Transverse colon (tissue), 4 donors: ENCODE results near the gene BTBD2. TPM values are rescaled to one million over a fixed set of nuclear protein-coding genes. Genes with fewer than 3 reads are reported as not detected.

Source experiments
- DNase-seq: peaks from one replicate; pipeline ENCODE4 v3.0.0-alpha.2; 2019
- H3K27ac ChIP-seq, 4 donors: fragments of 200-600 bp; sonication (generic); 2 replicates each; pipeline ENCODE4 v1.5.1; 2016 to 2018; ENCODE audit warnings: inconsistent platforms in 4 of 4
- H3K27me3 ChIP-seq: fragments of 200-600 bp; sonication (generic); 2 replicates; pipeline ENCODE4 v1.5.1; 2017; ENCODE audit warnings: inconsistent platforms
- H3K36me3 ChIP-seq, 4 donors: fragments of 200-600 bp; sonication (generic); 2 replicates each; pipeline ENCODE4 v1.5.1; 2017 to 2019; ENCODE audit warnings: inconsistent platforms in 4 of 4
- H3K4me1 ChIP-seq, 4 donors: fragments of 200-600 bp; sonication (generic); 2 replicates each; pipeline ENCODE4 v1.5.1; 2017 to 2020; ENCODE audit warnings: inconsistent platforms in 4 of 4
- H3K4me3 ChIP-seq, 4 donors: fragments of 200-600 bp; sonication (generic); 1 replicate in 1 of 4; 2 replicates in 3 of 4; pipeline versions ENCODE4 v1.5.1 to v1.6.1; 2017 to 2019; ENCODE audit warnings: inconsistent platforms in 4 of 4
- H3K9me3 ChIP-seq, 2 donors: fragments of 200-600 bp; sonication (generic); 2 replicates each; pipeline ENCODE4 v1.5.1; 2017 to 2019; ENCODE audit warnings: inconsistent platforms in 2 of 2
- CTCF ChIP-seq, 5 experiments: fragments of 200-600 bp in 3 of 5; fragments of 450-650 bp in 2 of 5; sonication (generic) in 3 of 5; IDR thresholded peaks; 1 replicate in 2 of 5; 2 replicates in 3 of 5; pipeline ENCODE4 v1.5.1; 2016 to 2017; ENCODE audit warnings: antibody characterized with exemption in 5 of 5, inconsistent platforms in 3 of 5, mild to moderate bottlenecking in 2 of 5, moderate library complexity in 1 of 5
- EP300 ChIP-seq: sonication (generic); formaldehyde crosslinking; IDR thresholded peaks from one replicate; pipeline ENCODE4 v1.6.1; 2017; ENCODE audit warnings: antibody characterized with exemption, low read depth
- POLR2A ChIP-seq: fragments of 450-650 bp; IDR thresholded peaks from one replicate; pipeline ENCODE4 v1.6.1; 2016; ENCODE audit warnings: antibody characterized with exemption, mild to moderate bottlenecking, moderate library complexity
- POLR2AphosphoS5 ChIP-seq, 3 donors: sonication (generic); formaldehyde crosslinking; IDR thresholded peaks; one replicate each; pipeline ENCODE4 v1.6.1; 2016; ENCODE audit warnings: antibody characterized with exemption in 3 of 3
- WGBS, 2 donors: methylation state at CpG; one replicate each; pipeline ENCODE4 v1.1.5; 2018; ENCODE audit warnings: low coverage in 1 of 2; 5-methylcytosine and 5-hydroxymethylcytosine counted together
- in situ Hi-C, 4 donors: fragments of 200-750 bp; cut with MboI; loops; one replicate each; pipeline versions ENCODE4 v1.15.0 to v1.15.1; 2017; ENCODE audit warnings: low sequenced_read_pairs in 3 of 4, low pct_ligation_motif_present in 1 of 4, low pct_unique_long_range_greater_than_20kb in 1 of 4
- intact Hi-C: fragments of 100-400 bp; cut with DNase I; formaldehyde crosslinking; loops from one replicate; pipeline ENCODE4 v1.15.1; 2023; ENCODE audit warnings: low total_unique reads
- total RNA-seq, 4 donors: library from RNA; depleted of rRNA; stranded (reverse); fragments of >200 nt; gene quantifications; one replicate each; pipeline ENCODE4 v1.1.0, GENCODE V29; 2016

Gene BTBD2
- total RNA-seq, 4 donors from 2014 or later = 66.7 to 88.6 (median 84.4) TPM

- peak; percentile 86 for DNase-seq
- TF ChIP-seq POLR2AphosphoS5 (IDR thresholded peaks at IDR 0.05) (peak in 2 of 3 donors; percentile 43 to 49), POLR2A (peak; percentile 48), EP300 (no peak), CTCF (IDR thresholded peaks at IDR 0.05) (no peak)
- peaks cover 18 to 41% (median 30%) of the 10 kb centered on the region in 4 donors for H3K4me1 ChIP-seq
- in situ Hi-C loops (no loop called here), intact Hi-C loops (no loop called here)
- WGBS, 2 donors = 1% methylated on average over 34 of the region's 40 CpGs; no CpG with 5 or more reads in 1 of the 2 donors
- peak overlapping the region; percentile 69 to 89 (median 79) for H3K4me3 ChIP-seq
- no peaks in the 10 kb centered on the region for H3K36me3 ChIP-seq
- peak overlapping the region; percentile 89 to 100 (median 96) for H3K27ac ChIP-seq
- H3K9me3 ChIP-seq = no peaks in the 10 kb centered on the region
- H3K27me3 ChIP-seq = no peaks in the 10 kb centered on the region
Observed at GRCh38 chr19:1942078-1942933, 73.2 kb downstream of the BTBD2 start.

- Histone ChIP-seq H3K27me3 (no peaks in the 10 kb centered on the region), H3K4me1 (peaks cover 18 to 41% (median 30%) of the 10 kb centered on the region in 4 donors), H3K36me3 (no peaks in the 10 kb centered on the region), H3K9me3 (no peaks in the 10 kb centered on the region), H3K27ac (peak within 1 kb of the TSS; percentile 89 to 100 (median 96)), H3K4me3 (peak within 1 kb of the TSS; percentile 69 to 89 (median 84))
- WGBS, 2 donors = 2% methylated on average over 25 of the region's 97 CpGs; no CpG with 5 or more reads in 1 of the 2 donors
- TF ChIP-seq POLR2AphosphoS5 (IDR thresholded peaks at IDR 0.05) (peak in 1 of 3 donors; percentile 3), EP300 (no peak), CTCF (IDR thresholded peaks at IDR 0.05) (no peak)
- DNase-seq = peak; percentile 30
- intact Hi-C loops = no loop called here
- in situ Hi-C loops = no loop called here
Observed at GRCh38 chr19:1941146-1942077, 74.1 kb downstream of the BTBD2 start, which contains the start of gene CSNK1G2. Gene CSNK1G2, plus strand, starts transcription at chr19:1941172. Its CDS starts 28,601 bp downstream, at chr19:1969773.

DNA sequence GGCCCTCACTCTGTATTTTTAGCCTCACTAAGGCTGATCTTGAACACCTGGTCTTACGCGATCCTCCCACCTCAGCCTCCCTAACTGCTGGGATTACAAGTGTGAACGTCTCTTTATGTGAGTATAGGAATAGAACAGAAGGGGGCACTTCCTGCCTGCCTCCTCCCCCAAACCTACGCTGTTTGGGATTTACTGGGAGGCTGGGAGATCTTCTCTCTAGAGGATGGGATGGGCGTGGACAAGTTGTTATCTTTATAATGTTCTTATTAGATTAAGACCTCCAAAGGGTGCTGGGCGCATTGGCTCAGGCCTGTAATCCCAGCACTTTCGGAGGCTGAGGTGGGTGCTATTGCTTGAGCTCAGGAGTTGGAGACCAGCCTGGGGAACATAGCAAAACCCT is 77.4 kb downstream of the BTBD2 start:
- 71% methylated on average over 7 of the region's 7 CpGs; no CpG with 5 or more reads in 1 of the 2 donors for WGBS, 2 donors
- Histone ChIP-seq H3K4me3 (no peak overlapping the region), H3K4me1 (peaks cover 13 to 23% (median 18%) of the 10 kb centered on the region in 4 donors), H3K9me3 (no peaks in the 10 kb centered on the region), H3K36me3 (no peaks in the 10 kb centered on the region), H3K27ac (no peak overlapping the region), H3K27me3 (no peaks in the 10 kb centered on the region)
- in situ Hi-C loops = no loop called here
- intact Hi-C loops = no loop called here
- TF ChIP-seq POLR2AphosphoS5 (IDR thresholded peaks at IDR 0.05) (no peak), POLR2A (no peak), EP300 (no peak), CTCF (IDR thresholded peaks at IDR 0.05) (no peak)
- no peak for DNase-seq
